ENCODE measurements around the gene LIMD2.

The LIMD2 gene

GRCh38 chr17:63694229-63694949 is 5.5 kb downstream of the LIMD2 start (continued):
- TF ChIP-seq SALL2 (tag by site-specific recombination; IDR thresholded peaks at IDR 0.05; ENCODE audit: borderline replicate concordance) (no peak), ZNF214 (tag by site-specific recombination; IDR thresholded peaks at IDR 0.05; ENCODE audit: borderline replicate concordance) (no peak), ZNF404 (tag by site-specific recombination; IDR thresholded peaks at IDR 0.05) (no peak), ZNF157 (tag by site-specific recombination; IDR thresholded peaks at IDR 0.05) (no peak), ZNF580 (tag by site-specific recombination; IDR thresholded peaks at IDR 0.05) (no peak), GLIS1 (tag by site-specific recombination; IDR thresholded peaks at IDR 0.05) (peak; percentile 46; the same call in 1 of the 2 replicates), ZNF473 (tag by site-specific recombination; IDR thresholded peaks at IDR 0.05) (no peak), KLF10 (tag by site-specific recombination; IDR thresholded peaks at IDR 0.05) (no peak), TCF7L2 (IDR thresholded peaks at IDR 0.05; ENCODE audit: borderline replicate concordance, low read depth, low read length) (no peak), ZNF600 (tag by site-specific recombination; IDR thresholded peaks at IDR 0.05) (0 out of 2 replicates have a peak, but pooled peaks have one; percentile 14), HOXC10 (CRISPR knock-in tag; IDR thresholded peaks at IDR 0.05) (no peak), ZNF16 (tag by site-specific recombination; IDR thresholded peaks at IDR 0.05; ENCODE audit: low read depth) (no peak)
- TF ChIP-seq, protein P1, sequence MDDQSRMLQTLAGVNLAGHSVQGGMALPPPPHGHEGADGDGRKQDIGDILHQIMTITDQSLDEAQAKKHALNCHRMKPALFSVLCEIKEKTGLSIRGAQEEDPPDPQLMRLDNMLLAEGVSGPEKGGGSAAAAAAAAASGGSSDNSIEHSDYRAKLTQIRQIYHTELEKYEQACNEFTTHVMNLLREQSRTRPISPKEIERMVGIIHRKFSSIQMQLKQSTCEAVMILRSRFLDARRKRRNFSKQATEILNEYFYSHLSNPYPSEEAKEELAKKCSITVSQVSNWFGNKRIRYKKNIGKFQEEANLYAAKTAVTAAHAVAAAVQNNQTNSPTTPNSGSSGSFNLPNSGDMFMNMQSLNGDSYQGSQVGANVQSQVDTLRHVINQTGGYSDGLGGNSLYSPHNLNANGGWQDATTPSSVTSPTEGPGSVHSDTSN (CRISPR knock-in tag; IDR thresholded peaks at IDR 0.05): no peak

DNA sequence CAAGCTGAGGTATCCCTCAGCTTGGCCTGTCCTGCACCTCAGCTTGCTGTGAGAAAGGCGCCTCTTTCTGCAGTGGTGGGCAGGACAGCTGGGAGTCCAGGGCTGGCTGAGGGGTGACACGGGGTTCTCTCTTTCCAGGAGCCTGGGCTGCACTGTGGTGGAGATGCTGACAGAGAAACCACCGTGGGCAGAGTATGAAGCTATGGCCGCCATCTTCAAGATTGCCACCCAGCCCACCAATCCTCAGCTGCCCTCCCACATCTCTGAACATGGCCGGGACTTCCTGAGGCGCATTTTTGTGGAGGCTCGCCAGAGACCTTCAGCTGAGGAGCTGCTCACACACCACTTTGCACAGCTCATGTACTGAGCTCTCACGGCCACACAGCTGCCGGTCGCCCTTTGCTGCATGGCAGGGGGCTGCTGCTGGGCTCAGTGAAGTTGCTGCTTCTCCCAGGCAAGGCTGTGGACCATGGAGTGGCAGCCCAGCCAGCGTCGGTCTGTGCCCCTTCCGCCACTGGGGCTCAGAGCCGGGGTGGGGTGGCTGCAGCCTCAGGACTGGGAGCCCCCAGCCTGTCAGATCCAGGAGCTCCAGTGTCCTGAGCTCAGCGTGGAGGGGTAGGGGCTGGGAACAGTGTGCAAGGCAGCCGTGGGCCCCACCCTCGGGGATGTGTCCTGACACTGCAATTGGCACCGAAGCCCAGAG is 6.4 kb downstream of the LIMD2 start:
- Histone ChIP-seq H3K36me3 (ENCODE audit: control insufficient read depth in 2 of 2, insufficient read depth in 1 of 2, low read length in 2 of 2) (peaks cover 3 to 88% of the 10 kb centered on the region in 2 experiments; a peak in 2 of 3 replicates), H3K9me3 (ENCODE audit: control insufficient read depth, insufficient read depth, low read depth, low read length) (no peaks in the 10 kb centered on the region), H3K27ac (ENCODE audit: extremely low read depth, low read depth, low read length) (no peak overlapping the region), H3K4me1 (ENCODE audit: control insufficient read depth, insufficient read depth, low read length) (no peaks in the 10 kb centered on the region), H3K4me3 (ENCODE audit: low read depth, low read length) (no peak overlapping the region)
- POLR2A ChIA-PET: interaction anchor here (1.3 kb wide), 1 partner anchor 72 kb away, joined by 6 read pairs; the partner anchor contains the start of gene MAP3K3
- no peak for TF ChIP-seq ZNF324 (tag by site-specific recombination; IDR thresholded peaks at IDR 0.05)
- TF ChIP-seq ZFP69B (tag by site-specific recombination; IDR thresholded peaks at IDR 0.05): 0 out of 2 replicates have a peak, but pooled peaks have one; percentile 30
- CTCF ChIA-PET: interaction anchor here (0.5 to 1.4 kb wide), 4 partner anchors 52 to 125 kb away, joined by 3 to 4 read pairs (median 3); no protein-coding TSS in a partner anchor

DNA sequence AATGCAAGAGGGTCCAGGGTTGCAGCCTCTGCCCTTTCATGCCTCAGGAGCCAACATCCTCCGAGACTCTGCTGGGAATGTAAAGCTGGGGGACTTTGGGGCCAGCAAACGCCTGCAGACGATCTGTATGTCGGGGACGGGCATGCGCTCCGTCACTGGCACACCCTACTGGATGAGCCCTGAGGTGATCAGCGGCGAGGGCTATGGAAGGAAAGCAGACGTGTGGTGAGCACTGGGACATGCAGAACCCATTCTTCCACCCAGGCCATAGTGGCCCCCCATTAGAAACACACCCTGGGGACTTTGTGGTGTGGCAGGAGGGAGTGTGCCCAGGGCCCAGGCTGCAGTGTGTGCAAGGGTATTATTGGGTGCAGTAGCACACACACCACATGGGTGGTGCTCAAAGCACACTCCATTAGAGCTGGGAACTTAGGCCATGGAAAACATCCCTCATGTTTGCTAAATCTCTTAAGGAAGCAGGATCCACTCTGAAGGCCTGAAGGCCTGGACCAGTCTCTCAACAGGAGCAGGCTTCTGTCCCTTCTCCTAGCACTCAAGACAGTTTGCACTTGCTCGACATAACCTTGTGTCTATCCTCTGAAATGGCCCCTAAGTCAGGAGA is 7.6 kb downstream of the LIMD2 start:
- Histone ChIP-seq H3K9me3 (ENCODE audit: control insufficient read depth, insufficient read depth, low read depth, low read length) (no peaks in the 10 kb centered on the region), H3K36me3 (ENCODE audit: control insufficient read depth in 2 of 2, insufficient read depth in 1 of 2, low read length in 2 of 2) (peaks cover 9 to 84% of the 10 kb centered on the region in 2 experiments), H3K4me3 (ENCODE audit: low read depth, low read length) (no peak overlapping the region), H3K27ac (ENCODE audit: extremely low read depth, low read depth, low read length) (no peak overlapping the region), H3K4me1 (ENCODE audit: control insufficient read depth, insufficient read depth, low read length) (no peaks in the 10 kb centered on the region)
- ChIA-PET CTCF (interaction anchor here (0.7 to 1.4 kb wide), 3 partner anchors 80 to 165 kb away, joined by 3 to 4 read pairs (median 3); no protein-coding TSS in a partner anchor), POLR2A (no interaction called here)
- TF ChIP-seq SP2 (tag by site-specific recombination; IDR thresholded peaks at IDR 0.05): no peak
- peak; percentile 32; the same call in 1 of the 2 replicates for TF ChIP-seq CTCF (tag by site-specific recombination; IDR thresholded peaks at IDR 0.05)
- TF ChIP-seq SCRT2 (tag by site-specific recombination; IDR thresholded peaks at IDR 0.05): no peak
